ENCODE data around the gene PODXL2.
A peak's percentile ranks its signal among the peaks of the same experiment; 100 is the strongest.
"Not testable (repeated sequence)": the region's sequence is repeated elsewhere in the genome, so short reads cannot be mapped to it uniquely, and the experiment has no call there.

The PODXL2 gene

GRCh38 chr3:127630811-127631714 is 2.1 kb downstream of the PODXL2 start:
- no peak for DNase-seq

GRCh38 chr3:127632035-127632820 is 3.2 kb downstream of the PODXL2 start:
- DNase-seq: no peak

GRCh38 chr3:127634653-127635052 is 5.7 kb downstream of the PODXL2 start:
- DNase-seq: no peak

- no peak for DNase-seq
These were observed 8.6 kb downstream of the PODXL2 start for GRCh38 chr3:127637546-127637945.

- no peak for DNase-seq
These were observed 9.0 kb downstream of the PODXL2 start for GRCh38 chr3:127637971-127638370.

- DNase-seq: no peak
These were observed 10.4 kb downstream of the PODXL2 start for GRCh38 chr3:127639173-127640041.

GRCh38 chr3:127640042-127640355 is 11.0 kb downstream of the PODXL2 start:
- DNase-seq: no peak

- no peak for DNase-seq
These were observed 15.8 kb downstream of the PODXL2 start for GRCh38 chr3:127644641-127645370.

- DNase-seq: no peak
These were observed 16.5 kb downstream of the PODXL2 start for GRCh38 chr3:127645371-127646015.

GRCh38 chr3:127646501-127647046 is 17.6 kb downstream of the PODXL2 start:
- DNase-seq: no peak

GRCh38 chr3:127647166-127647844 is 18.3 kb downstream of the PODXL2 start:
- DNase-seq: no peak

- no peak for DNase-seq
These were observed 18.8 kb downstream of the PODXL2 start for GRCh38 chr3:127647845-127648204.

GRCh38 chr3:127650236-127650635 is 21.3 kb downstream of the PODXL2 start:
- no peak for DNase-seq

GRCh38 chr3:127651516-127652172 is 22.7 kb downstream of the PODXL2 start:
- no peak for DNase-seq

GRCh38 chr3:127652246-127652995 is 23.4 kb downstream of the PODXL2 start:
- DNase-seq: peak; percentile 64

GRCh38 chr3:127654374-127654773 is 25.4 kb downstream of the PODXL2 start:
- DNase-seq: no peak

- not testable (repeated sequence) for DNase-seq
These were observed 26.0 kb downstream of the PODXL2 start for GRCh38 chr3:127654993-127655392.

- no peak for DNase-seq
These were observed 26.7 kb downstream of the PODXL2 start for GRCh38 chr3:127655641-127656040.

GRCh38 chr3:127656906-127657305 is 27.9 kb downstream of the PODXL2 start:
- no peak for DNase-seq

GRCh38 chr3:127658234-127658633 is 29.2 kb downstream of the PODXL2 start:
- DNase-seq: no peak
